HUDEP-2 (cell line): ENCODE results near the gene NUPR1.
A peak's percentile ranks its signal among the peaks of the same experiment; 100 is the strongest.
"Not testable (repeated sequence)": the region's sequence is repeated elsewhere in the genome, so short reads cannot be mapped to it uniquely, and the experiment has no call there.

Experiments
- DNase-seq, 76 experiments: peaks; one replicate each; lab custom pipeline; 2025; ENCODE audit not compliant: unreplicated experiment in 76 of 76; lab: John Stamatoyannopoulos, UW

Gene NUPR1

DNA sequence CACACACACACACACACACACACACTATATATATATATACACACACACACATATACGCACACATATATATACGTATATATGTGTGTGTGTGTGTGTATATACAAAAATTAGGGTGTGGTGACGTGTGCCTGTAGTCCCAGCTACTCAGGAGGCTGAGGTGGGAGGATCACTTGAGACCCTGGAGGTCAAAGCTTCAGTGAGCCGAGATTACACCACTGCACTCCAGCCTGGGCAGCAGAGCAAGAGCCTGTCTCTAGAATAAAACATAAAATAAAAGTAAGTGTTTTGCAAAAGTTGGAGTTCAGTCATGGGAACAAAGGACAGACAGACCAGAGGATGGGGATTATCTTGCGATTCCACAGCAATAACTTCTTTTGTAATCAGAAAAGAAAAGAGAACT, 10.8 kb downstream of the NUPR1 start:
- DNase-seq: no peak

DNA sequence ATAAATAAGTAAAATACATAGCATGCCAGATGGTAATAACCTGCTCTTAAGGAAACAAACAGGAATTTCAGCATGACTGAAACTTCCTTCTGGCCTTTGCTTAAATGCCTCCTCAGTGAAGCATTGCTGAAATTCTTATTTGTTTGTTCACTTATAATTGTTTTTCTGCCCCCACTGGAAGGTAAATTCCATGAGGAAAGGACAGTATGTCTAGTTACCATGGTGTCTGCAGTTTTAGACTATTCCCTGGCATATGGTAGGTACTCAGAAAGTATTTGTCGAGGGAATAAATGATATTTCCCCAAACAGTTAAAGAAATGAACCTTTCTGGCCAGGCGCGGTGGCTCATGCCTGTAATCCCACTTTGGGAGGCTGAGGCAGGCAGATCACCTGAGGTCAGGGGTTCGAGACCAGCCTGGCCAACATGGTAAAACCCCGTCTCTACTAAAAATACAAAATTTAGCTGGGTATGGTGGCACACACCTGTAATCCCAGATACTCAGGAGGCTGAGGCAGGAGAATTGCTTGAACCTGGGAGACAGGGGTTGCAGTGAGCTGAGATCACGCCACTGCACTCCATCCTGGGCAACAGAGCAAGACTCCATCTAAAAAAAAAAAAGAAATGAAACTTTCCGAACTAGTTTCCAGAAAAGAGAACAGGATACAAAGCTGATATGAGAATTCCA, 11.5 kb downstream of the NUPR1 start:
- DNase-seq: not testable (repeated sequence)

- no peak for DNase-seq
Measured at GRCh38 chr16:28526201-28527099, 12.3 kb downstream of the NUPR1 start.

DNA sequence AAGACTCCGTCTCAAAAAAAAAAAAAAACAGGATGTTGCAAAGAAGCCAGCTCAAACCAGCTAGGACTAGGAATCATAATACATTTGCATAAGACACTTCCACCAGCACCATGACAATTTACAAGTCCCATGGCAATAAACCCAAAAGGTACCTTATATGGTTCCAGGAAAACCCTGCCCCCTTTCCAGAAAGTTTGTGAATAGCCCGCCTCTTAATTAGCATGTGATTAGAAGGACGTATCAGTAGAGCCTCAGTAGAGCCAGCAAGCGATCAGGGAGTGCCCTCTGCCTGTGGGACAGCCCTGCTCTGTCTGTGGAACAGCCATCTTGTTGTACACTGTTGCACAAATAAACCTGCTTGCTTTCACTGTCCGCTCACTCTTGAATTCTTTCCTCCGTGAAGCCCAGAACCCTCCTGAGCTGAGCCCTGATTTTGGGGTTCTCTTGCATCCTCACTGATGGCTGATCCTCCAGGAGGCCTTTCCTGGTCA, 14.0 kb downstream of the NUPR1 start:
- peak in 1 of 76 experiments; percentile 12 for DNase-seq

DNA sequence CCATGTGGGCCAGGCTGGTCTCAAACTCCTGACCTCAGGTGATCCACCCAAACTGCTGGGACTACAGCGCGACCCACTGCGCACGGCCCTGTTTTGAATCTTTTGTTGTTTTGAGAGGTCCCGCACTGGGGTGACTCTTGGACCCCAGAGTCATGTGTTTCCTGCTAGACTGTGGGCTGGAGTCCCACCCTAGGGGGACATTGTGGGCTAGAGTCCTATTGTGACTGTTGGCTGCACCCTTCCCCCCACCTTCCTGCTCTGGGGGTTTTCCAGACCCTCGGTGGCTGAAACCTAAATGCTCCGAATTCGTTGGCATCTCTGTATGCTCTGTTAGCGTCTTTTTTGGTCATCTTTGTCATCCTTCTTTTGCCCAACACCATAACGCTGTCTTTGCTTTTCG, 16.0 kb downstream of the NUPR1 start:
- no peak for DNase-seq

GRCh38 chr16:28521436-28521835, 17.3 kb downstream of the NUPR1 start:
- DNase-seq: no peak

DNA sequence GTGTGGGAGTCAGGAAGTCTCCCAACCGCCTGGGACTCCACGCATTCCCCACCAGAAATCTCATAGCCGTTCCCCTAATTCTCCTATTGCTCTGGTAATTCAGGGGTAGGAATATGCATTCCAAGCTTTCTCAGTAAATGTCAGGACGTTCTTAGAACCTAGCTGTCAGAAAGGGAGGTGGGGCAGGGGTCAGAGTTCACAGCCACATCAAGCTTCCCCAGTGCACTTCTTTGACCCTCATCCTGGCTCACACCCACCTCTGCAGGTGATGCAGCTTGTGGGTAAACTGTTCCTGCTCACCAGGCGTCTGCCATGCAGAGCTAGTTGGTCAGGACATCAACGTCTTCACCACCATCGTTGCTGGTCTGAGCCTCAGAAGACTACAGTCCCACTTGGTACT, 18.1 kb downstream of the NUPR1 start:
- DNase-seq: no peak

GRCh38 chr16:28514246-28514645, 24.5 kb downstream of the NUPR1 start:
- DNase-seq: no peak

DNA sequence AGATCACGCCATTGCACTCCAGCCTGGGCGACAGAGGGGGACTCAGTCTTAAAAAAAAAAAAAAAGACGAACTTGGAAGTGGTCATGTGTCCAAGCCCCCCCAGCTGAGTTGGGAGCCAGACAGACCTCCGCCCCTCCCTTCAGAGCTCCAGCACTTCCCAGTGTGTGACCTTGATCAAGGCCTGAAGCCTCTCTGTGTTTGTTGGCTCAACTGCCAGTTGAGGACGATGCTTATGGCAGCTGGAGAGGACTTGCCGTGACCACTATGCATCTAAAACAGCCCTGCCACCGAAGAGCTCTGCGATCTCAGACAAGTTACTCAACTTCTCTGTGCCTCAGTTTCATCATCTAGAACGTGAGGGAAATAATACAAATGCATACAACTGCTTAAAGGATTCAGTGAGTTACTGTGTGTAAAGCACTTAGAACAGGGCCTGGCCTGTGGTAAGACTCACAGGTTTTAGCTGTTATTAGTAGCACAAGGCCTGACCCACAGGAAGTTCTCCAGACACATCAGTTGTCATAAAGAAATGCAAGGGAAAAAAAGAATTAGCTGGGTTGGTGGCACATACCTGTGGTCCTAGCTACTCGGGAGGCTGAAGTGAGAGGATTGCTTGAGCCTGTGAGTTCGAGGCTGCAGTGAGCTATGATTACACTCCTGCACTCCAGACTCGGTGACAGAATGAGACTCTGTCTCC, 25.1 kb downstream of the NUPR1 start:
- no peak for DNase-seq

GRCh38 chr16:28511801-28512789, 26.7 kb downstream of the NUPR1 start:
- DNase-seq: no peak

- no peak for DNase-seq
Measured at GRCh38 chr16:28511031-28511430, 27.7 kb downstream of the NUPR1 start.

GRCh38 chr16:28505489-28506137, 33.2 kb downstream of the NUPR1 start:
- no peak for DNase-seq

DNA sequence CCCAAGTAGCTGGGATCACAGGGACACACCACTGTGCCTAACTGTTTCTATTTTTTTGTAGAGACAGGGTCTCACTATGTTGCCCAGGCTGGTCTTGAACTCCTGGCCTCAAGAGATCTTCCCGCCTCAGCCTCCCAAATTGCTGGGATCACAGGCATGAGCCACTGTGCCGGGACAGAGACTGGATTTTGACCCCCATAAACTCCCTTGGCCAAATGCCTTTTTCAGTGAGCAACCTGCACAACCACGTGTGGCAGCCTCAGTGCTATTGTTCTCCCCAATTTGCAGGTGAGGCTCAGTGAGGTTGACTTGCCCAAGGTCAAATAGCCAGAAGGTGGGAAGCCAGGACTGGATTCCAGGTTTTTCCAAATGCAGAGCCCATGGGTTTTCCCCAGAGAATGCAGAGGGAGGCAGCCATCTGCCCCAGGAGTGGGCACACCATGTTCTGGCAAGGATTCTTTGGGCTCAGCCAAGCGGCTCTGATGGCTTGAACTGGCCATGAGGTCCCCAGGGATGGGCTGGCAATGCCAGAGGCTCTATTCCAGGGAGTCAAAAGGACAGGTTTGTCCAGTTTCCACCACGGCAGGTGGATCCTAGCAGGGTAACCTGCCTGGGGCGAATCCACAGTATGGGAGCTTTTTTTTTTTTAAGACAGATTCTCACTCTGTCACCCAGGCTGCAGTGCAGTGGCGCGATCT, 33.9 kb downstream of the NUPR1 start:
- no peak for DNase-seq

- no peak for DNase-seq
Measured at GRCh38 chr16:28503470-28504259, 35.1 kb downstream of the NUPR1 start.

- no peak for DNase-seq
Measured at GRCh38 chr16:28502290-28502689, 36.5 kb downstream of the NUPR1 start.

DNA sequence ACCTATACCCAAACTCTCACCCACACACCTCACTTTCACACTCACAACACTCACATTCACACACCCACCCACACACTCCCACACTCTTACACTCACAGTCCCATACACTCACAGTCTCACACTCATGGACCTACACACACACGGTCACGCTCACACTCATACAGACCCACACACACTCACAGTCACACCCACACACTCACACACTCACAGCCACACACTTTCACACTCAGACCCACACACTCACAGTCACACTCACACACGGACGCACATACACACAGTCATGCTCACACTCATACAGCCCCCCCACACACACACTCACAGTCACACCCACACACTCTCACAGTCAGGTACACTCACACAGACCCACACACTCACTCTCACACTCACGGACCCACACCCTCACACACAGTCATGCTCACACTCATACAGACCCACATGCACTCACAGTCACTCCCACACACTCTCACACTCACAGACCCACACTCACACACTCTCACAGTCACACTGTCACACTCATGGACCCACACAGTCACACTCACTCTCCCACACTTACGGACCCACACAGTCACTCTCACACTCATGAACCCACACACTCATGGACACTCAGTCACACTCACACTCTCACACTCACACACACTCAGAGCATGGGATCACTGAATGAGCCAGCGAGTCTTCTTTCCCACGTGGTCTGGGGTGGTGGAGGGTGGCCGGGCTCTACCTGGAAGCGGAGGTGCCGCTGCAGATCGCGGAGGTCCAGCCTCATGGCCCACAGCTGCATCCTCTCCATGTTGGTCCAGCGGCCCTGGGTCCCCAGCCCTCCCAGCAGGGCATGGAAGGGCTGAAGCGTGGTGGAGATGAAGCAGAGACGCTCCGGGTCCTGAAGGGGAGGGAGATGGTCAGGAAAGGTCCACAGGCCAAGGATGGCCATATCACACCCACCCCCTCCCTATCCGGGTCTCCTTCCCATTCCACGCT, 37.2 kb downstream of the NUPR1 start:
- DNase-seq: no peak
